ENCODE results near the gene TTC3. TPM values are rescaled to one million over a fixed set of nuclear protein-coding genes. Genes with fewer than 3 reads are reported as not detected.

The TTC3 gene
- total RNA-seq, 2 experiments from 2014 or later, result 70.2 to 74.0 TPM

- intact Hi-C loops (cut with micrococcal nuclease), result no loop called here
- no peak overlapping the region for H3K4me3 Mint-ChIP-seq
- H3K27ac Mint-ChIP-seq, result peak overlapping the region; percentile 42
- TF ChIP-seq CTCF (IDR thresholded peaks at IDR 0.05), result no peak
- CTCF ChIA-PET, result interaction anchor here (0.7 to 1.0 kb wide), 2 partner anchors 299 to 548 kb away, joined by 3 read pairs; no protein-coding TSS in a partner anchor
- no peaks in the 10 kb centered on the region for H3K27me3 Mint-ChIP-seq
- POLR2A ChIA-PET, result no interaction called here
- peaks cover 33% of the 10 kb centered on the region for H3K36me3 Mint-ChIP-seq (ENCODE audit: low read depth)
- H3K9me3 Mint-ChIP-seq, result no peaks in the 10 kb centered on the region
- no peak for DNase-seq
- no peaks in the 10 kb centered on the region for H3K4me1 Mint-ChIP-seq (ENCODE audit: low read depth)
- ATAC-seq, result no peak
Observed at GRCh38 chr21:37164742-37165141, 91.7 kb downstream of the TTC3 start.

- no peaks in the 10 kb centered on the region for H3K27me3 Mint-ChIP-seq
- H3K4me3 Mint-ChIP-seq, result no peak overlapping the region
- intact Hi-C loops (cut with micrococcal nuclease), result no loop called here
- H3K27ac Mint-ChIP-seq, result no peak overlapping the region
- H3K4me1 Mint-ChIP-seq (ENCODE audit: low read depth), result peaks cover 3% of the 10 kb centered on the region
- TF ChIP-seq CTCF (IDR thresholded peaks at IDR 0.05), result no peak
- peaks cover 33% of the 10 kb centered on the region for H3K36me3 Mint-ChIP-seq (ENCODE audit: low read depth)
- H3K9me3 Mint-ChIP-seq, result no peaks in the 10 kb centered on the region
- POLR2A ChIA-PET, result no interaction called here
- CTCF ChIA-PET, result no interaction called here
- DNase-seq (no peak), ATAC-seq (no peak)
Observed at GRCh38 chr21:37165586-37165985, 92.5 kb downstream of the TTC3 start.

- ATAC-seq (peak; percentile 13), DNase-seq (no peak)
- peak overlapping the region; percentile 26 for H3K27ac Mint-ChIP-seq
- POLR2A ChIA-PET, result no interaction called here
- peaks cover 32% of the 10 kb centered on the region for H3K36me3 Mint-ChIP-seq (ENCODE audit: low read depth)
- no peaks in the 10 kb centered on the region for H3K27me3 Mint-ChIP-seq
- no peak overlapping the region for H3K4me3 Mint-ChIP-seq
- CTCF ChIA-PET, result interaction anchor here (0.7 to 1.5 kb wide), 7 partner anchors 9 to 477 kb away, joined by 3 to 6 read pairs (median 3); no protein-coding TSS in a partner anchor
- peak; percentile 32 for TF ChIP-seq CTCF (IDR thresholded peaks at IDR 0.05)
- no peaks in the 10 kb centered on the region for H3K9me3 Mint-ChIP-seq
- intact Hi-C loops (cut with micrococcal nuclease), result no loop called here
- H3K4me1 Mint-ChIP-seq (ENCODE audit: low read depth), result peaks cover 5% of the 10 kb centered on the region
Observed at GRCh38 chr21:37166733-37167132, 93.7 kb downstream of the TTC3 start.

GRCh38 chr21:37168666-37169065 is 95.6 kb downstream of the TTC3 start:
- no peak for DNase-seq
- intact Hi-C loops (cut with micrococcal nuclease), result no loop called here
- ATAC-seq, result no peak
- no peak for TF ChIP-seq CTCF (IDR thresholded peaks at IDR 0.05)
- ChIA-PET CTCF (interaction anchor here (0.7 kb wide), 1 partner anchor 294 kb away, joined by 3 read pairs; no protein-coding TSS in a partner anchor), POLR2A (interaction anchor here (1.1 kb wide), 1 partner anchor 12 kb away, joined by 4 read pairs; no protein-coding TSS in a partner anchor)
- H3K4me1 Mint-ChIP-seq (ENCODE audit: low read depth), result peaks cover 5% of the 10 kb centered on the region
- no peak overlapping the region for H3K4me3 Mint-ChIP-seq
- H3K9me3 Mint-ChIP-seq, result no peaks in the 10 kb centered on the region
- H3K27me3 Mint-ChIP-seq, result no peaks in the 10 kb centered on the region
- H3K27ac Mint-ChIP-seq, result no peak overlapping the region
- peaks cover 35% of the 10 kb centered on the region for H3K36me3 Mint-ChIP-seq (ENCODE audit: low read depth)

GRCh38 chr21:37172646-37173045 is 99.6 kb downstream of the TTC3 start:
- ATAC-seq (no peak), DNase-seq (no peak)
- no peak for TF ChIP-seq CTCF (IDR thresholded peaks at IDR 0.05)
- H3K4me3 Mint-ChIP-seq, result no peak overlapping the region
- no peaks in the 10 kb centered on the region for H3K9me3 Mint-ChIP-seq
- H3K36me3 Mint-ChIP-seq (ENCODE audit: low read depth), result peaks cover 38% of the 10 kb centered on the region
- peaks cover 5% of the 10 kb centered on the region for H3K4me1 Mint-ChIP-seq (ENCODE audit: low read depth)
- ChIA-PET POLR2A (interaction anchor here (0.6 kb wide), 1 partner anchor 85 kb away, joined by 3 read pairs; no protein-coding TSS in a partner anchor), CTCF (no interaction called here)
- H3K27me3 Mint-ChIP-seq, result no peaks in the 10 kb centered on the region
- no peak overlapping the region for H3K27ac Mint-ChIP-seq
- intact Hi-C loops (cut with micrococcal nuclease), result no loop called here
